GM12874 (cell line): ENCODE data around the gene RPS27A.

Experiments used
- TF ChIP-seq, protein P1 (sequence below): IDR thresholded peaks from 2 replicates; pipeline ENCODE4 v1.5.1; 2011; ENCODE audit warnings: low read depth, mild to moderate bottlenecking, control low read depth, low read length, moderate library complexity; ENCODE audit not compliant: insufficient read depth

RPS27A gene

DNA sequence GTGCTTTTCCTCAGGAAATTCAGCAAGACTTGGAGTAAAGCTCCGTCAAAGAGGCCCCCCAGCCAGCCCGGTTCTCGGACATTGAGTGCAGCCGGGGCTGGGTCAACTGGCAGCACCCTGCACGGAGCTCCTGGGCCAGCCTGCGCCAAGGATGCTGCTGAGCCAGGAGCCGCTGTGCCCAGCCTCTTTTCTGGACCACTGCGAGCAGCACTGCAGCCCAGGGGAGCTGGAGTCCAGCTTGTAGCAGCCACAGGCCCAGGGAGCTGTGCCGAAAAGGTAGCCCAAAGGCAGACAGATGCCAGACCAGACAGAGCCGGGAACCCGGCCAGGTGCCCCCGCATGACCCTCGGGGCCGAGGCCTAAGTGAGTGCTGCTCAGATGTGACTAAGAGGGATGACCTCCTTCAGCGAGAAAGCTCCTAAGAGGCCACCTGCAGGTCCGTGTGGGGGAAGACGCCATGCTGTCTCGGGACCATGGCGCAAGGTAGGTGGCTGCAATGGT lies 7.7 kb upstream of the RPS27A start:
- TF ChIP-seq, protein P1, sequence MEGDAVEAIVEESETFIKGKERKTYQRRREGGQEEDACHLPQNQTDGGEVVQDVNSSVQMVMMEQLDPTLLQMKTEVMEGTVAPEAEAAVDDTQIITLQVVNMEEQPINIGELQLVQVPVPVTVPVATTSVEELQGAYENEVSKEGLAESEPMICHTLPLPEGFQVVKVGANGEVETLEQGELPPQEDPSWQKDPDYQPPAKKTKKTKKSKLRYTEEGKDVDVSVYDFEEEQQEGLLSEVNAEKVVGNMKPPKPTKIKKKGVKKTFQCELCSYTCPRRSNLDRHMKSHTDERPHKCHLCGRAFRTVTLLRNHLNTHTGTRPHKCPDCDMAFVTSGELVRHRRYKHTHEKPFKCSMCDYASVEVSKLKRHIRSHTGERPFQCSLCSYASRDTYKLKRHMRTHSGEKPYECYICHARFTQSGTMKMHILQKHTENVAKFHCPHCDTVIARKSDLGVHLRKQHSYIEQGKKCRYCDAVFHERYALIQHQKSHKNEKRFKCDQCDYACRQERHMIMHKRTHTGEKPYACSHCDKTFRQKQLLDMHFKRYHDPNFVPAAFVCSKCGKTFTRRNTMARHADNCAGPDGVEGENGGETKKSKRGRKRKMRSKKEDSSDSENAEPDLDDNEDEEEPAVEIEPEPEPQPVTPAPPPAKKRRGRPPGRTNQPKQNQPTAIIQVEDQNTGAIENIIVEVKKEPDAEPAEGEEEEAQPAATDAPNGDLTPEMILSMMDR, result no peak

- TF ChIP-seq, protein P1, result no peak
Measured at GRCh38 chr2:55225481-55226020, 6.9 kb upstream of the RPS27A start.

- TF ChIP-seq, protein P1, result no peak
Measured at GRCh38 chr2:55228226-55228563, 4.3 kb upstream of the RPS27A start.

DNA sequence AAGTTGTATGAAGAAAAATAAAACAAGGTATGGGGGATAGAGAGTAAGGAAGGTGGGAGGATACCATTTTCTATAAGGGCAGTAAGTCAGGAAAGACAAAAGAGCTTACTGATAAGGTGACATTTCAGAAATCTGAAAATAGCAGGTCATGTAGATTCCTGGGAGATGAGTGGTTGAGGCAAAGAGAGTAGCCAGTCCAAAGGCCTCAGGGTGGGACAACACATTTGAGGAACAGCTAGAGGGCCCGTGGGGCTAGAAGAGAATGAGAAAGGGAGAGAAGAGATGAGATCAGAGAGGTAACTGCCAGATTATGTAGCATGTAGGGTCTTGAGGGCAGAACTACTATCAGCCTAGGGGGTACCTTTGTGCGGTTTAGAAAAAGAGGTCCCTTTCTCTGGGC lies 3.3 kb upstream of the RPS27A start:
- TF ChIP-seq, protein P1, result no peak

GRCh38 chr2:55230551-55230950 lies 1.9 kb upstream of the RPS27A start:
- TF ChIP-seq, protein P1, result no peak

DNA sequence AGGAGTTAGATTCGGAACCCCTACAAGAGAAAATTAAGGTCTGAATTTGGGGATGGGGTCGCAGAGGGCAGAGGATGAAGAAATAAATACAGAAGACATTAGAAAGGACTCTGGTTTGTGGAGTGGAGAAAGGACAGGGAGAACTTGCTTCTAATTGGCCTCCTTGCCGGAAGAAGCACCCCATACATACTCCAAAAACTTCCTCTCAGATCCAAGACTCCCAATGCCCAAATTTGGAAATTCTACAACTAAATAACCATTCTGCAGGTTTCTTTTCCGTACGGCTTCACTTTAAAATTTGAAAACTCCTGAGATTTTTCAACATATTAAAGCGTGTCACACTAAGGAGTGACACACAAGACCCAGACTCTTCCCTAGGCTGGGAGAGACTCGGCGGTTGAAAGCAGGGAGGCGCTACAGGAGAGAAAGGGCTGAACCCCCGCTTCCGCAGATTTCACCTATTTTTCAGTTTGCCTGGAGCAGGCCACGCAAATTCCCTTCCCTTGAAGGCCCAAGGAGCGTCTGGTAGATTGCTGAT lies 873 bp upstream of the RPS27A start:
- TF ChIP-seq, protein P1, result no peak

DNA sequence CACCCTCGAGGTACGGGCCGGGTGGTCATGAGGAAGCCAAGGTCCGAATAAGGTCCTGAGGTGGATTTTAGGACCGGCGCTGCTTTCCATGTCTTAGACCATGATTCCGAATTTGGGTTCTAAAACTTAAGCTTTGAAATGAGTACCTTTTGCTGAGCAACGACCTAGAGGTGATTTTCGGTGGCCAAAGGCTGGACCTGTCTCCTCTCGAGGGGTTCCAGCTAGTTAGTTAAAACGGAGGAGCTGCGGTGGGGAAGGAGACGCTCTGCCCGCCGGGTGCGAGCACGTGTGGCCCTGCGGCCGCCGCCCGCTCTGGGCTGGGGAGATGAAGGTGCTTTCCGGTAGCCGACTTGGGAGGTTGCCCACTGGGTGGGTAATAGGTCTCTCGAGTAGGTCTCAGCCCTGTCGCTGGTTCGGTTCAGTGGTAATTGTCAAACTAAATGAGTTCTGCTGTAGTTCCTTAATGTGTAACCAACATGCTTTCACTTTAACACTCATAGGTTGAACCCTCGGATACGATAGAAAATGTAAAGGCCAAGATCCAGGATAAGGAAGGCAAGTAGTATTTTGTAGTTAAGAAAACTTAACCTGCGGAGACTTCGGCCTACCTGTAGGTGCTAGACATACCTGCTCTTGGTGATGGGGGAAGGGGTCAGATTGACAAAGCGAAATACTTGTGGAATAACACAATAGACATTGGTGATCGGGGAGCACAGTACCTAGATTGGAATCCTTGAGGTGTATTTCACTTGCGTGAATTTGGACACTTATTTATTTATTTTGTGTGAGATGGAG lies 572 bp downstream of the RPS27A start:
- TF ChIP-seq, protein P1, result no peak
